Upper lobe of right lung (tissue), 1 donor: ENCODE data around the gene ANKS3. TPM values are rescaled to one million over a fixed set of nuclear protein-coding genes. Genes with fewer than 3 reads are reported as not detected.

Experiments used
- ATAC-seq: fragments of 200-7000 bp; cut with Tn5 transposase; one replicate; pipeline ENCODE4 v1.9.1; 2020; ENCODE audit warnings: mild to moderate bottlenecking, moderate library complexity
- DNase-seq: peaks from one replicate; pipeline ENCODE4 v3.0.0-alpha.2; 2020
- H3K27ac ChIP-seq: fragments of 200-600 bp; one replicate; pipeline ENCODE4 v1.8.0; 2022
- H3K27me3 ChIP-seq: fragments of 200-600 bp; one replicate; pipeline ENCODE4 v1.8.0; 2022; ENCODE audit warnings: mild to moderate bottlenecking
- H3K36me3 ChIP-seq: fragments of 200-600 bp; one replicate; pipeline ENCODE4 v1.8.0; 2022
- H3K4me1 ChIP-seq: fragments of 200-600 bp; one replicate; pipeline ENCODE4 v1.8.0; 2022
- H3K4me3 ChIP-seq: fragments of 200-600 bp; one replicate; pipeline ENCODE4 v1.8.0; 2022; ENCODE audit warnings: mild to moderate bottlenecking
- H3K9me3 ChIP-seq: fragments of 200-600 bp; one replicate; pipeline ENCODE4 v1.8.0; 2022
- intact Hi-C: fragments of 100-400 bp; cut with DNase I; formaldehyde crosslinking; loops from one replicate; pipeline ENCODE4 v1.11.0; 2022
- total RNA-seq: library from RNA; stranded (reverse); fragmentation: NEBNext Ultra II Directional; extraction: Animal tissue kit (Norgen Biotek cat#: 25700); gene quantifications from one replicate; pipeline ENCODE4 v1.2.1, GENCODE V29; 2021
- TF ChIP-seq, protein P1 (sequence below): fragments of 200-600 bp; IDR thresholded peaks from one replicate; pipeline ENCODE4 v1.8.0; 2022; ENCODE audit warnings: antibody characterized with exemption
- donor health status: DM: no; HTN: yes; CAD: no; lungs with severe emphysema.

The ANKS3 gene
- total RNA-seq, 1 donor from 2014 or later: 20.6 TPM

DNA sequence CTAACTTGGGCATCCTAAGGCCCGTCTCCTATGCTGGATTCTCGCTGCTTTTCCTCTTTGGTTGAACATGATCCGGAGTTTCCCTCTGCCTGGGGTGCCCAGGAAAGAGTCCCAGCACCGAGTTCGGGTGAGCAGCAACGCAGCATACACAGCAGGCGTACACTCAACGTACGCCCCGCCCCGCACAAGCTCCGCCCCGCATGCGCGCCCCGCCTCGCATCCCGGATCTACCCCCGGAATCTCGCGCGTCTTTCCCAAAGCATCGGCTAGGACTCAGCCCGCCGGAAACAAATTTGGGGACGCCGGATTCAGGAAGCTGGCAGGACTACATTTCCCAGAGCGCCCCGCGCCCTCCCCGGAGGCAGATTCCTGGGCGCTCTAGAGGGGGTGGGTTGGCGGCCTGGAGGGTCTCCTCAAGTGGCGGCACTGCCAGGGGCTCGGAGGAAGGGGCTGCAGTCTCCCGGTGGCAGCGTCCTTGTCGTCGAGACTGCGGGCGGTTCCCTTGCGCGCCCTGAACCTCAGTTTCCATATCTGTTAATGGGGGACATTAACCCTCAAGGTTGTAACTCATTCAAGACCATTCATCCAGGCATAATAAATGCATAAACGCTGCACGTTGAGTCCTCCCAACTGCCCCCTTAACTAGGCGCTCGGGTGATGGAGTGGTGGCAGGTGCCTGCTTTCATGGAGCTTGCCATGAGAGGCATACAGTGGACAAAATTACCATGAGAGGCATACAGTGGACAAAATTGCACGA, 34.7 kb upstream of the ANKS3 start:
- intact Hi-C loops: no loop called here
- ATAC-seq: peak; percentile 95
- H3K27ac ChIP-seq: peak overlapping the region; percentile 84

GRCh38 chr16:4767872-4768548, 33.9 kb upstream of the ANKS3 start:
- no peak for ATAC-seq
- no peaks in the 10 kb centered on the region for H3K27me3 ChIP-seq
- intact Hi-C loops: no loop called here

More for the DNA sequence above, 34.7 kb upstream of the ANKS3 start:
- peaks cover 28% of the 10 kb centered on the region for H3K4me1 ChIP-seq
- TF ChIP-seq, protein P1, sequence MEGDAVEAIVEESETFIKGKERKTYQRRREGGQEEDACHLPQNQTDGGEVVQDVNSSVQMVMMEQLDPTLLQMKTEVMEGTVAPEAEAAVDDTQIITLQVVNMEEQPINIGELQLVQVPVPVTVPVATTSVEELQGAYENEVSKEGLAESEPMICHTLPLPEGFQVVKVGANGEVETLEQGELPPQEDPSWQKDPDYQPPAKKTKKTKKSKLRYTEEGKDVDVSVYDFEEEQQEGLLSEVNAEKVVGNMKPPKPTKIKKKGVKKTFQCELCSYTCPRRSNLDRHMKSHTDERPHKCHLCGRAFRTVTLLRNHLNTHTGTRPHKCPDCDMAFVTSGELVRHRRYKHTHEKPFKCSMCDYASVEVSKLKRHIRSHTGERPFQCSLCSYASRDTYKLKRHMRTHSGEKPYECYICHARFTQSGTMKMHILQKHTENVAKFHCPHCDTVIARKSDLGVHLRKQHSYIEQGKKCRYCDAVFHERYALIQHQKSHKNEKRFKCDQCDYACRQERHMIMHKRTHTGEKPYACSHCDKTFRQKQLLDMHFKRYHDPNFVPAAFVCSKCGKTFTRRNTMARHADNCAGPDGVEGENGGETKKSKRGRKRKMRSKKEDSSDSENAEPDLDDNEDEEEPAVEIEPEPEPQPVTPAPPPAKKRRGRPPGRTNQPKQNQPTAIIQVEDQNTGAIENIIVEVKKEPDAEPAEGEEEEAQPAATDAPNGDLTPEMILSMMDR: no peak
- peak overlapping the region; percentile 81 for H3K4me3 ChIP-seq
- H3K36me3 ChIP-seq: peaks cover 1% of the 10 kb centered on the region
- DNase-seq: peak; percentile 99
- no peaks in the 10 kb centered on the region for H3K9me3 ChIP-seq
- H3K27me3 ChIP-seq: no peaks in the 10 kb centered on the region

DNA sequence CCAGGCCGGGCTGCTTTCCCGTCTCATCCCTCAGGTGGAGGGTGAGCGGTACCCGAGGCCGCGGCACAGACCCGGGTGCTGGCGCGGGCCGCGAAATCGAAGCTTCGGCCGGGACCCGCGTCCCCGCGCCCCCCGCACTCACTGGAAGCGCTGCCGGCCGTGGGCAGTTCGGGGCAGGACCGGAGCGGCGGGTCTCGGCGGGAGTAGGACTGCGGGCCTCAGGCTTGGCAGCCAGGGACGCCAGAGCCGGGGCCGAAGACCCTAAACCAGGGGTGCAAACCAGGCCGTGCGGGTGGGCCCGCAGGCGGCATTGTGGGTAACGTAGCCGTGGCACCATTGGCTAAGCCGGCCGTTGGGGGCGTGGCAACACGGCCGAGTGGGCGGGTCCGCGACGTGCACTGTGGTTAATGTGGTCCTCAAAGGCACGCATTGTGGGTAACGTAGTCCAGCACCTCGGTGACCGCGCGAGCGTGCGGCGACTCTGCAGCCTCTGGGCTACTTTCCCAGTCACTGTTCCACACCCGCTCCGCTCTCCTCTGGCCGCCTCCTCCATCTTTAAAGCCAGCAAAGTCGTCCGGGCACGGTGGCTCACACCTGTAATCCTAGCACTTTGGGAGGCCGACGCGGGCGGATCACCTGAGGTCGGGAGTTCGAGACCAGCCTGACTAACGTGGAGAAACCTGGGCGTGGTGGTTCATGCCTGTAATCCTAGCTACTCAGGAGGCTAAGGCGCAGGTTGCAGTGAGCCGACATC, 33.0 kb upstream of the ANKS3 start, which contains the start of gene ZNF500:
Gene ZNF500, minus strand, starts transcription at position 288 of the 754 bp plus-strand sequence. CDS start 1,184 bp downstream, outside the sequence.
- H3K27me3 ChIP-seq: no peaks in the 10 kb centered on the region
- peaks cover 18% of the 10 kb centered on the region for H3K36me3 ChIP-seq
- peaks cover 28% of the 10 kb centered on the region for H3K4me1 ChIP-seq
- DNase-seq: peak; percentile 99
- TF ChIP-seq, protein P1: no peak
- intact Hi-C loops: no loop called here
- peak within 1 kb of the TSS; percentile 81 for H3K4me3 ChIP-seq
- peak; percentile 96 for ATAC-seq
- H3K27ac ChIP-seq: peak within 1 kb of the TSS; percentile 84
- no peaks in the 10 kb centered on the region for H3K9me3 ChIP-seq

More at GRCh38 chr16:4767872-4768548, 33.9 kb upstream of the ANKS3 start:
- Histone ChIP-seq H3K9me3 (no peaks in the 10 kb centered on the region), H3K36me3 (peaks cover 9% of the 10 kb centered on the region), H3K27ac (peak overlapping the region; percentile 84), H3K4me3 (peak overlapping the region; percentile 81), H3K4me1 (peaks cover 28% of the 10 kb centered on the region)
- no peak for DNase-seq
- TF ChIP-seq, protein P1: no peak

DNA sequence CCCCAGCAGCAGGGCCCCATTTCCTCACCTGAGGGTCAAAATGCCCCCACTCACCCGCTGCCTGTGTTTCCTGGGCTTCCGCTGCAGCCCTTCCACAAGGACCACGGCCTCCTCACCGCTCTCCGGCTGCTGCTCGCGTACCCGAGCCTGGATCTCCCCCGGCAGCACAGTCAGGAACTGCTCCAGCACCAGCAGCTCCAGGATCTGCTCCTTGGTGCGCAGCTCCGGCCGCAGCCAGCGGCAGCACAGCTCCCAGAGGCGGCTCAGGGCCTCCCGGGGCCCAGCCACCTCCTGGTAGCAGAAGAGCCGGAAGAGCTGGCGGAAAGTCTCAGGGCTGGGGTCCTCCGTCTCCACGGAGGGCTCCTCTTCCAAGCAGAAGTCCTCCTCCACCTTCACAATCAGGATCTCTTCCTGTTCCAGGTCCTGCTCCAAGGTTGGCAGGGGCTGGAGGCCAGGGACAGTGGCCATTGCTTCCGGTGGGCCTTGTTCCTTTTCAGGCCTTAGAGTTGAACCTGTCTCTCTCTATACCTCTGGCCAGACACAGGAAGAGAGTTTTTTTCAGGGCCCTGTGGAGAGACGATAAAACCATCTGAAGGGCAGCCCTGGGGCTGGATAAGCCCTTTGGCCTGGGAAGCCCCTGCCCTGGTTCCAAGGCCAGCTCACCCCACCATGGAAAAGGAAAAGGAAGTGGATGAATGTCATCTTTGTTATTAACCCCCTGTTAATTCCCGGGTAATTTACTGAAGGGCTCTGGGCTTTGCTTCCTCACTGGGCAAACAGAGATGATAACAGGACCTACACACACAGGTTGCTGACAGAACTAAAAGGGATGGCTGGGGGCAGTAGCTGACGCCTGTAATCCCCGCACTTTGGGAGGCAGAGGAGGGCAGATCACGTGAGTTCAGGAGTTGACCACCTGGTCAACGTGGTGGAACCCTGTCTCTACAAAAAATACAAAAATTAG, 31.7 kb upstream of the ANKS3 start:
- TF ChIP-seq, protein P1: no peak
- intact Hi-C loops: no loop called here
- H3K27me3 ChIP-seq: no peaks in the 10 kb centered on the region
- peaks cover 28% of the 10 kb centered on the region for H3K36me3 ChIP-seq
- DNase-seq (no peak), ATAC-seq (no peak)
- H3K4me1 ChIP-seq: peaks cover 28% of the 10 kb centered on the region
- H3K27ac ChIP-seq: no peak overlapping the region
- no peaks in the 10 kb centered on the region for H3K9me3 ChIP-seq
- peak overlapping the region; percentile 81 for H3K4me3 ChIP-seq
